NOMO-1 treated with DMSO at 0.1 percent for 48 hours (cell line): ENCODE results near the gene SH3RF1.

Experiments
- DNase-seq: peaks from one replicate; lab custom pipeline; 2025; ENCODE audit not compliant: unreplicated experiment; lab: John Stamatoyannopoulos, UW

SH3RF1 gene

GRCh38 chr4:169142391-169142790, 128.4 kb downstream of the SH3RF1 start:
- no peak for DNase-seq

GRCh38 chr4:169139021-169139420, 131.7 kb downstream of the SH3RF1 start:
- no peak for DNase-seq

- DNase-seq: no peak
Measured at GRCh38 chr4:169137558-169137920, 133.2 kb downstream of the SH3RF1 start.

DNA sequence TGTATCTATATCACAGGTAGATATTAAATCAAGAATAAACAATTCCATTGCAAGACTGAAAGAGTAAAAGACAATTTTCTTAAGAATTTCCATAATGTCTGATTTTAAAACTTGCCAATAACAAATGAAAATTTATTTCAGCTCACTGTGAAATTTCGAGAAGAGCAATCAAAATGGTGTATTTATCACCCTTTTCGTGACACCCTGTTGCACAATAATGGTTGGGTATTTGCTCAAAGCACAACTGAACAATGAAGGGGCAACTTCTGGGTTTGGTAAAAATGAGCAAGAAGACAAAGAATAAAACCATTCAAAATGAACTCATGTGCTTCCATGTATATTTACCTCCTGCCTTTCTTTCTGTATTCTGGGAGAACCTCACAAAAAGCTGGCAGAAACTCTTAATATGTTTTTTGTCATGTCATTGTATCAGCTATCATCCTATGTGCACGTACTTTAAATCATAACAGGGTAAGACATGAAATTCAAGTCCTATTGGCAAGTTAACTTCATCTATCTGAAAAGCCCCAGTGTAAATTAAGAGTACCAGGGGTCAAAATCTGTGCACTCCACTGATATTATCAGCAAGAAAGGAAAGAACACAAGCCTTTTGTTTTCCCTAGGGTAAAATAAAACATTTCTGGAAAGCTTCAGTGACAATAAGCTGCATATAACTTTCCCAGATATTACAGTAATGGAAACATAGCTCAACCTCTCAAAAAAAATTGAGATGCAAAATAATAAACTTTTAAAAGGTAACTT, 133.8 kb downstream of the SH3RF1 start:
- peak; percentile 15 for DNase-seq

- DNase-seq: no peak
Measured at GRCh38 chr4:169136330-169136729, 134.4 kb downstream of the SH3RF1 start.

- DNase-seq: no peak
Measured at GRCh38 chr4:169135776-169136175, 135.0 kb downstream of the SH3RF1 start.

DNA sequence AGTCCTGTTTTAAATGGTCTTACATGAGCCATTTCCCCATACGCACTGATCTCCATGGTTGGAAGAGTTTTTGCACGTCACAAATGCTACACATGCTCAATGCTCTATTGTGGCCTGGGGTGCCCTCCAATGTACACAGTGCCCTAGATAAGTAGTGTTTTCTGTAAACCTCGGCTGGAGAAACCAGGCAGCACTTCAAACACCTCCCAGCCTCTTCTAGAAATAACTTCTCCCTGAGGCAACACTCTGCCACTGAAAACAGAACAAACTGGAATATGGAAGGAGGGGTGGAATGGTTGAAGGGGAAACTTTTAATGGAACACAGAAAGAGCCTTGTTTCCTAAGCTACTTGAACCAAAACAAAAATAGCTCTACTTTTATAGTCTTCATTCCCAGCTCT, 136.8 kb downstream of the SH3RF1 start:
- DNase-seq: no peak

- DNase-seq: no peak
Measured at GRCh38 chr4:169132561-169133305, 138.0 kb downstream of the SH3RF1 start.

GRCh38 chr4:169131556-169132208, 139.1 kb downstream of the SH3RF1 start:
- no peak for DNase-seq

- no peak for DNase-seq
Measured at GRCh38 chr4:169128902-169129301, 141.9 kb downstream of the SH3RF1 start.

- no peak for DNase-seq
Measured at GRCh38 chr4:169127314-169127713, 143.4 kb downstream of the SH3RF1 start.

GRCh38 chr4:169124661-169125060, 146.1 kb downstream of the SH3RF1 start:
- DNase-seq: no peak

DNA sequence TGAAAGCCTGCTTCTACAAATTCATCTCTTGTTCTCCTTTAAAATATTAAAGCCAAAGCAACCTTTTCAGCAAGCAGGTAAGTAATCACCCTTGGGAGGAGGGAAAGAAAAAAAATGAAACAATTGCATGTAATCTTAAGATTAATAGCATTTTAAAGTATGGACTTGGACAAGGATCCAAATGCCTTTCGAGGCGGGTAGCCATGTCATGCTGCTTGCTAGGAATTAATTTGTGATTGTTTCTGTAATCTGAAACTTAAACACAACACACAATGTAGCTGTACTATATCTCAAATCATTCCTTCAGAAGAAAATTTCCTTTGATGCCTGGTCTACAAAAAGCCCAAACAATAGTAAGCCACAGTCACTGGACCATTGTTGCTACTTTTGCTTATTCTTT, 148.3 kb downstream of the SH3RF1 start:
- no peak for DNase-seq

- no peak for DNase-seq
Measured at GRCh38 chr4:169121861-169122382, 148.8 kb downstream of the SH3RF1 start.

DNA sequence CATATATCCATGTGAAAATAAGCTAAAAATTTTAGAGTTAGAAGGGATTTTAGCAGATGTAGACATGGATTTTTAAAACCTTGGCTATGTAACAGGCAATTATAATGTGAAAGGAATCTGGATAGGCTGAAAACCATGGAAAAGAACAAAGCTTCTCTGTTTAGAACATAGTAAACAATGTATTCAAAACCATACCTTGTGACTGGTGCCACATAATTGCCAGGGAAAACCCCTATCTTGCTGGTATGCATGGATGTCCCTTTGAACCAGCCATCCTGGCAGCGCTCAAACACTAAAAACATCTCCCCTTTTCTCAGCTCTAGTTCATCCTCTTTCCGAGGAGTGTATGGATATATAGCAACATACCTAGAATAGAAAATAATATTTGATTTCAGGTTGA, 150.1 kb downstream of the SH3RF1 start:
- DNase-seq: no peak

DNA sequence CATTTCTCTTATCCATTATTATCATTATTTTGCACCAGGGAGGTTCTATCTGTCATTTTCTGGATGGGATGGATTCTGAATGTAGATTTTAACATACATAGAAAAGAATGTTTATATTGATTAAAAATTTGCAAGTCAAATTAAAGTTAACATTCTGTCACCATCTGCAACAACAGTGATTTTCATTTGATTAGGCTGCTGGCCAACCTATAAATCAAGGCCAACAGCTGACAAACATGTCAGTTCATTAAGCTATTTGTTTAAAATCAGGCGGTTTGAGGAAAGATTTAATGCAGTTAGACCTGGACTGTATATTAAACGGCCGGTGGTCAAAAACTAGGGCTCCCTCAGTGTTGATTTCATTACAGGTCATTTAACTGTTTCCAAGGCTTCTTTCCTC, 151.2 kb downstream of the SH3RF1 start:
- no peak for DNase-seq

DNA sequence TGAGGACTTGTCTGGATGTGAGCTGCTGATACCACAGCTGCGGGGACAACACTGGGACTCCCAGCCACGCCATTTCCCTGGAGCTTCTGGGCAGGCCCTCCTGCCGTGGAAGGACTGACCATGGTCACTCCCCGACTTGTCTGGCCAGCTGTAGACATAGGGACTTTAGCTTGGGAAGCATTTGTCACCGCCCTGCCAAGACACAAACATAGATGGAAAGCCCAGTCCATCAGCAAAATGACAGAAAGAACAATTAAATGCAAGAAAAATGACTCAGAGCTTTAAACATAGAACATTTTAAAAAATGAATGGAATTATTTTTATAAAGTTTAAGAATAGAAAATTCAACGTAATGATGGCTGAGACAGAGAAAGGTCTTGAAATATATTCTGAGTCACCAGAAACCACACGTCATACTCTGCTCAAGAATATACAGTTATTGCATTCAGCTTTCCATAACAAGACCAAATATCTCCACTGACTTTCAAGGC, 153.1 kb downstream of the SH3RF1 start:
- DNase-seq: no peak

GRCh38 chr4:169116270-169116901, 154.4 kb downstream of the SH3RF1 start:
- no peak for DNase-seq

DNA sequence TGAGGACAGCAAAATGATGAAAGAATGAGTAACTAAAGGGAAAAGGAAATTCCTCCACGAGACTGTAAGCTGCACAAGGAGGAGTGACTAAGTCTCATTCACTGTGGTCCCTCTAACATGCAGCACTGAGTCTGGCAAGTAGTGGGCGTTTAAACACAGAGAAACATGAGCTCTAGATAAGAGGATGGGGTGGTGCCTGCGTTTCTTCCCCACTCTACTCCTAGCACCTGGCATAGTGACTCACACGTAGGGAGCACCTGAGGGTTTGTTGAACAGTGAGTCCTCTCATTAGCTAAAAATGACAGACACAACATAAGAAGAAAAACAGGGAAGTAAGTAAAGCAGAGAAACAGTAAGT, 154.9 kb downstream of the SH3RF1 start:
- DNase-seq: no peak

DNA sequence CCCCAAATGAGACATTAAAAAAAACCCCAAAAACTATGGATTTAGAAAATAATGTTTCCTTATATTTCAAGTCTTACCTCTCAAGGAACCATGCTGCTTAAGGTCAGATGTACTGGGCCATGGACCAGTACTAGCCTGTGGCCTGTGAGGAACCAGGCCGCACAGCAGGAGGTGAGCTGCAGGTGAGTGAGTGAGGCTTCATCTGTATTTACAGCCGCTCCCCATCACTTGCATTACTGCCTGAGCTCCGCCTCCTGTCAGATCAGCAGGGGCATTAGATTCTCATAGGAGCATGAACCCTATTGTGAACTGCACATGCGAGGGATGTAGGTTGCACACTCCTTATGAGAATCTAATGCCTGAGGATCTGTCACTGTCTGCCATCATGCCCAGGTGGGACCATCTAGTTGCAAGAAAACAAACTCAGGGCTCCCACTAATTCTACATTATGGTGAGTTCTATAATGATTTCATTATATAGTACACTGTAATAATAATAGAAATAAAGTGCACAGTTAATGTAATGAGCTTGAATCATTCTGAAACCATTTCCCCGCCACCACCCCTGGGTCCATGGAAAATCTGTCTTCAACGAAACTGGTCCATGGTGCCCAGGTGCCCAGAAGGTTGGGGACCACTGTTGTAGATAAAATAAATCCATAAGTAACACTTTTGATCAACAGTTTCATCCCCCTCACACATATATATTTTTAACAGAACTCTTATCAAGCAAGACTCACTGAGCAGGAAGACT, 155.4 kb downstream of the SH3RF1 start:
- DNase-seq: no peak
